HepG2 (cell line): ENCODE data around the gene MTHFD2. TPM values are rescaled to one million over a fixed set of nuclear protein-coding genes. Genes with fewer than 3 reads are reported as not detected.

Experiments
- ARNT ChIP-seq: fragments of 450-650 bp; IDR thresholded peaks from 2 replicates; pipeline ENCODE4 v1.6.1; 2017
- ATM ChIP-seq: fragments of 450-650 bp; IDR thresholded peaks from 2 replicates; pipeline ENCODE4 v1.7.1; 2017; ENCODE audit warnings: mild to moderate bottlenecking, borderline replicate concordance
- MED13 ChIP-seq: sonication (generic); formaldehyde crosslinking; IDR thresholded peaks from 2 replicates; pipeline ENCODE4 v1.5.0; 2020; ENCODE audit warnings: missing genetic modification reagents
- NFIC ChIP-seq: IDR thresholded peaks from 2 replicates; pipeline ENCODE4 v1.6.1; 2012; ENCODE audit warnings: mild to moderate bottlenecking, low read length, inconsistent platforms
- NR2C2 ChIP-seq: sonication (generic); formaldehyde crosslinking; IDR thresholded peaks from 2 replicates; pipeline ENCODE4 v1.4.0; 2020; ENCODE audit warnings: missing genetic modification reagents, mild to moderate bottlenecking, moderate library complexity, borderline replicate concordance
- PAX8 ChIP-seq: sonication (generic); formaldehyde crosslinking; IDR thresholded peaks from 2 replicates; pipeline ENCODE4 v1.8.0; 2022; ENCODE audit warnings: mild to moderate bottlenecking, missing genetic modification reagents, borderline replicate concordance
- PRDM15 ChIP-seq: sonication (generic); formaldehyde crosslinking; IDR thresholded peaks from 2 replicates; pipeline ENCODE4 v1.4.0; 2020; ENCODE audit warnings: missing genetic modification reagents
- SP2 ChIP-seq: sonication (generic); formaldehyde crosslinking; IDR thresholded peaks from 2 replicates; pipeline ENCODE4 v1.5.1; 2020; ENCODE audit warnings: mild to moderate bottlenecking, missing genetic modification reagents
- SRF ChIP-seq: IDR thresholded peaks from 2 replicates; pipeline ENCODE4 v1.6.1; 2011; ENCODE audit warnings: mild to moderate bottlenecking, low read depth, low read length, moderate library complexity
- ZFP90 ChIP-seq: sonication (generic); formaldehyde crosslinking; IDR thresholded peaks from 2 replicates; pipeline ENCODE4 v1.8.0; 2022; ENCODE audit warnings: missing genetic modification reagents, mild to moderate bottlenecking, inconsistent platforms, borderline replicate concordance
- ZNF160 ChIP-seq: sonication (generic); formaldehyde crosslinking; IDR thresholded peaks from 2 replicates; pipeline ENCODE4 v1.8.0; 2022; ENCODE audit warnings: mild to moderate bottlenecking, inconsistent platforms, missing genetic modification reagents
- ZNF180 ChIP-seq: sonication (generic); formaldehyde crosslinking; IDR thresholded peaks from 2 replicates; pipeline ENCODE4 v1.4.0; 2020; ENCODE audit warnings: low read depth, missing genetic modification reagents, borderline replicate concordance
- ZNF337 ChIP-seq: sonication (generic); formaldehyde crosslinking; IDR thresholded peaks from 2 replicates; pipeline ENCODE4 v1.5.1; 2020; ENCODE audit warnings: missing genetic modification reagents, low read depth, mild to moderate bottlenecking, borderline replicate concordance
- ZNF468 ChIP-seq: sonication (generic); formaldehyde crosslinking; IDR thresholded peaks from 2 replicates; pipeline ENCODE4 v1.8.0; 2022; ENCODE audit warnings: mild to moderate bottlenecking, moderate library complexity, missing genetic modification reagents
- ZNF546 ChIP-seq: sonication (generic); formaldehyde crosslinking; conservative IDR thresholded peaks from 2 replicates; pipeline ENCODE4 v1.8.1; 2023; ENCODE audit warnings: mild to moderate bottlenecking, missing genetic modification reagents
- ZNF790 ChIP-seq: sonication (generic); formaldehyde crosslinking; IDR thresholded peaks from 2 replicates; pipeline ENCODE4 v1.8.0; 2022; ENCODE audit warnings: missing genetic modification reagents, mild to moderate bottlenecking, borderline replicate concordance
- polyA plus RNA-seq, 8 experiments: library from polyadenylated mRNA; depleted of rRNA in 3 of 8; stranded (reverse) in 7 of 8; unstranded in 1 of 8; fragments of >200 nt; fragmentation: Illumina TruSeq in 4 of 8; extraction: Trizol in 4 of 8; gene quantifications; 2 replicates each; pipeline versions ENCODE4 v1.2.1 to v1.2.3, GENCODE V29; 2011 to 2016; ENCODE audit warnings: low read depth in 4 of 8, missing spikeins in 1 of 8, mixed read lengths in 1 of 8; ENCODE audit not compliant: insufficient read depth in 1 of 8
- total RNA-seq, 5 experiments: library from RNA; depleted of rRNA; stranded (reverse); fragments of >200 nt; fragmentation: Illumina TruSeq; extraction: Trizol; gene quantifications; 2 replicates each; pipeline ENCODE4 v1.2.3, GENCODE V29; 2016; ENCODE audit warnings: low read depth in 1 of 5
- TF ChIP-seq, protein P1 (sequence below): IDR thresholded peaks from 2 replicates; pipeline ENCODE4 v1.6.1; 2016
- TF ChIP-seq, protein P2 (sequence below): sonication (generic); formaldehyde crosslinking; IDR thresholded peaks from 2 replicates; pipeline ENCODE4 v1.4.0; 2020; ENCODE audit warnings: mild to moderate bottlenecking, missing genetic modification reagents
- TF ChIP-seq, protein P3 (sequence below): IDR thresholded peaks from 2 replicates; pipeline ENCODE4 v1.6.1; 2016; ENCODE audit warnings: missing biosample characterization, missing genetic modification reagents, low read depth
- TF ChIP-seq, protein P4 (sequence below): sonication (generic); formaldehyde crosslinking; IDR thresholded peaks from 2 replicates; pipeline ENCODE4 v1.5.0; 2020; ENCODE audit warnings: mild to moderate bottlenecking, low read depth, missing genetic modification reagents, borderline replicate concordance

The MTHFD2 gene
- total and polyA plus RNA-seq, 2 of the 13 experiments (the other 11 are each of a cell fraction or from before 2014, with no cell fraction given): 188 to 269 TPM

GRCh38 chr2:74198461-74199274 lies at the start of gene MTHFD2 (continued):
- TF ChIP-seq ZNF468 (peak; percentile 86), NR2C2 (CRISPR knock-in tag) (peak; percentile 58; the same call in 1 of the 2 replicates), ZNF180 (CRISPR knock-in tag) (no peak), ATM (no peak), ARNT (no peak), ZNF546 (peak; percentile 95), PAX8 (CRISPR knock-in tag) (peak; percentile 95), PRDM15 (CRISPR knock-in tag) (peak; percentile 47; the same call in 1 of the 2 replicates), ZNF790 (CRISPR knock-in tag) (peak; percentile 64; the same call in 1 of the 2 replicates), ZNF337 (CRISPR knock-in tag) (0 out of 2 replicates have a peak, but pooled peaks have one; percentile 81), ZNF160 (peak; percentile 86), NFIC (no peak), ZFP90 (CRISPR knock-in tag) (peak; percentile 88; the same call in 1 of the 2 replicates), MED13 (CRISPR knock-in tag) (peak; percentile 69; the same call in 1 of the 2 replicates), SRF (no peak), SP2 (CRISPR knock-in tag) (peak; percentile 90)
- TF ChIP-seq, protein P1, sequence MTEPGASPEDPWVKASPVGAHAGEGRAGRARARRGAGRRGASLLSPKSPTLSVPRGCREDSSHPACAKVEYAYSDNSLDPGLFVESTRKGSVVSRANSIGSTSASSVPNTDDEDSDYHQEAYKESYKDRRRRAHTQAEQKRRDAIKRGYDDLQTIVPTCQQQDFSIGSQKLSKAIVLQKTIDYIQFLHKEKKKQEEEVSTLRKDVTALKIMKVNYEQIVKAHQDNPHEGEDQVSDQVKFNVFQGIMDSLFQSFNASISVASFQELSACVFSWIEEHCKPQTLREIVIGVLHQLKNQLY (CRISPR knock-in tag): 0 out of 2 replicates have a peak, but pooled peaks have one; percentile 19
- TF ChIP-seq, protein P2, sequence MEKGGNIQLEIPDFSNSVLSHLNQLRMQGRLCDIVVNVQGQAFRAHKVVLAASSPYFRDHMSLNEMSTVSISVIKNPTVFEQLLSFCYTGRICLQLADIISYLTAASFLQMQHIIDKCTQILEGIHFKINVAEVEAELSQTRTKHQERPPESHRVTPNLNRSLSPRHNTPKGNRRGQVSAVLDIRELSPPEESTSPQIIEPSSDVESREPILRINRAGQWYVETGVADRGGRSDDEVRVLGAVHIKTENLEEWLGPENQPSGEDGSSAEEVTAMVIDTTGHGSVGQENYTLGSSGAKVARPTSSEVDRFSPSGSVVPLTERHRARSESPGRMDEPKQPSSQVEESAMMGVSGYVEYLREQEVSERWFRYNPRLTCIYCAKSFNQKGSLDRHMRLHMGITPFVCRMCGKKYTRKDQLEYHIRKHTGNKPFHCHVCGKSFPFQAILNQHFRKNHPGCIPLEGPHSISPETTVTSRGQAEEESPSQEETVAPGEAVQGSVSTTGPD: no peak
- TF ChIP-seq, protein P3, sequence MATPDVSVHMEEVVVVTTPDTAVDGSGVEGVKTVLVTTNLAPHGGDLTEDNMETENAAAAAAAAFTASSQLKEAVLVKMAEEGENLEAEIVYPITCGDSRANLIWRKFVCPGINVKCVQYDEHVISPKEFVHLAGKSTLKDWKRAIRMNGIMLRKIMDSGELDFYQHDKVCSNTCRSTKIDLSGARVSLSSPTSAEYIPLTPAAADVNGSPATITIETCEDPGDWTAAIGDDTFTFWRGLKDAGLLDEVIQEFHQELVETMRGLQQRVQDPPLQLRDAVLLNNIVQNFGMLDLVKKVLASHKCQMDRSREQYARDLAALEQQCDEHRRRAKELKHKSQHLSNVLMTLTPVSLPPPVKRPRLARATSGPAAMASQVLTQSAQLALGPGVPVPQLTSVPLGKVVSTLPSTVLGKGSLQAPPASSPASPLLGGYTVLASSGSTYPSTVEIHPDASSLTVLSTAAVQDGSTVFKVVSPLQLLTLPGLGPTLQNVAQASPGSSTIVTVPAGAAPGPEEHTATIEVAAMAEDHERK (CRISPR knock-in tag): no peak
- TF ChIP-seq, protein P4, sequence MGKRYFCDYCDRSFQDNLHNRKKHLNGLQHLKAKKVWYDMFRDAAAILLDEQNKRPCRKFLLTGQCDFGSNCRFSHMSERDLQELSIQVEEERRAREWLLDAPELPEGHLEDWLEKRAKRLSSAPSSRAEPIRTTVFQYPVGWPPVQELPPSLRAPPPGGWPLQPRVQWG: no peak
